PC-3 (cell line): Measurements from ENCODE around the gene SLC2A4RG. TPM values are rescaled to one million over a fixed set of nuclear protein-coding genes. Genes with fewer than 3 reads are reported as not detected.

Experiments
- ATAC-seq: fragments of 200-7000 bp; cut with Tn5 transposase; 2 replicates; pipeline ENCODE4 v1.9.1; 2020; ENCODE audit warnings: mild to moderate bottlenecking, moderate library complexity
- BruUV-seq: library from RNA; stranded (reverse); fragments of 400-500 nt; replicated peaks from 2 replicates; lab custom pipeline; 2021; lab: Mats Ljungman, UMichigan
- CTCF ChIA-PET: fragments of 300-600 bp; sonication (Branson Sonifier 250); formaldehyde crosslinking; loops from one replicate; lab custom pipeline; 2022; ENCODE audit warnings: antibody characterized with exemption; lab: Charles Lee
- POLR2A ChIA-PET: fragments of 300-600 bp; sonication (Branson Sonifier 250); formaldehyde crosslinking; loops from one replicate; lab custom pipeline; 2022; ENCODE audit warnings: antibody characterized with exemption; ENCODE audit not compliant: unreplicated experiment; lab: Charles Lee
- DNase-seq: peaks from one replicate; pipeline ENCODE4 v3.0.0-alpha.2; 2015
- H2AFZ ChIP-seq: fragments of 300-600 bp; sonication (generic); 2 replicates; pipeline ENCODE4 v1.6.0; 2016; ENCODE audit warnings: antibody characterized with exemption, low read length
- H3F3A ChIP-seq: fragments of 300-600 bp; sonication (generic); one replicate; pipeline ENCODE4 v1.6.0; 2017; ENCODE audit warnings: antibody characterized with exemption, low read length, control low read depth, mild to moderate bottlenecking; ENCODE audit not compliant: unreplicated experiment
- H3K27ac ChIP-seq: fragments of 300-600 bp; sonication (generic); 2 replicates; pipeline ENCODE4 v1.5.1; 2016; ENCODE audit warnings: mild to moderate bottlenecking, low read length
- H3K27me3 ChIP-seq: fragments of 300-600 bp; sonication (generic); 2 replicates; pipeline ENCODE4 v1.6.1; 2016; ENCODE audit warnings: low read length, mixed read lengths
- H3K36me3 ChIP-seq: fragments of 300-600 bp; sonication (generic); 2 replicates; pipeline ENCODE4 v1.6.1; 2016; ENCODE audit warnings: low read depth, mixed run types, low read length, mixed read lengths
- H3K4me1 ChIP-seq: fragments of 300-600 bp; sonication (generic); 2 replicates; pipeline ENCODE4 v1.5.1; 2016; ENCODE audit warnings: low read length; ENCODE audit not compliant: insufficient read depth
- H3K4me2 ChIP-seq: fragments of 300-600 bp; sonication (generic); 2 replicates; pipeline ENCODE4 v1.6.0; 2016; ENCODE audit warnings: low read length
- H3K4me3 ChIP-seq: fragments of 300-600 bp; sonication (generic); 2 replicates; pipeline ENCODE4 v1.5.1; 2016; ENCODE audit warnings: mild to moderate bottlenecking, low read length, mixed read lengths
- H3K79me2 ChIP-seq: fragments of 300-600 bp; sonication (generic); 2 replicates; pipeline ENCODE4 v1.6.1; 2017; ENCODE audit warnings: low read length, mixed read lengths
- H3K9ac ChIP-seq: fragments of 300-600 bp; sonication (generic); 2 replicates; pipeline ENCODE4 v1.6.0; 2016; ENCODE audit warnings: mild to moderate bottlenecking, low read length
- H3K9me2 ChIP-seq: fragments of 300-600 bp; sonication (generic); replicated peaks from 2 replicates; pipeline ENCODE4 v1.6.1; 2016; ENCODE audit warnings: mixed run types, low read length, mixed read lengths
- H3K9me3 ChIP-seq: fragments of 300-600 bp; sonication (generic); 2 replicates; pipeline ENCODE4 v1.6.1; 2016; ENCODE audit warnings: low read length, mixed read lengths
- H4K20me1 ChIP-seq: fragments of 300-600 bp; sonication (generic); 2 replicates; pipeline ENCODE4 v1.6.1; 2016; ENCODE audit warnings: low read length, mixed read lengths
- EZH2 ChIP-seq: fragments of 300-600 bp; sonication (generic); IDR thresholded peaks from one replicate; pipeline ENCODE4 v1.6.1; 2017; ENCODE audit warnings: antibody characterized with exemption, mild to moderate bottlenecking, low read length; ENCODE audit not compliant: unreplicated experiment
- EZH2phosphoT487 ChIP-seq: fragments of 300-600 bp; sonication (generic); IDR thresholded peaks from 2 replicates; pipeline ENCODE4 v1.6.1; 2018; ENCODE audit warnings: mild to moderate bottlenecking, antibody characterized with exemption, low read length, borderline replicate concordance
- intact Hi-C: fragments of 100-400 bp; cut with micrococcal nuclease; formaldehyde crosslinking; loops from 2 replicates; pipeline ENCODE4 v1.9.0; 2023
- total RNA-seq: library from RNA; depleted of rRNA; stranded (reverse); fragments of >200 nt; gene quantifications from 2 replicates; pipeline ENCODE4 v1.2.3, GENCODE V29; 2014
- TF ChIP-seq, protein P1 (sequence below): fragments of 300-600 bp; sonication (generic); conservative IDR thresholded peaks from 2 replicates; pipeline ENCODE4 v1.5.1; 2017; ENCODE audit warnings: antibody characterized with exemption, low read depth, mild to moderate bottlenecking, low read length

Gene SLC2A4RG
- total RNA-seq, 1 experiment from 2014 or later: 116 TPM

DNA sequence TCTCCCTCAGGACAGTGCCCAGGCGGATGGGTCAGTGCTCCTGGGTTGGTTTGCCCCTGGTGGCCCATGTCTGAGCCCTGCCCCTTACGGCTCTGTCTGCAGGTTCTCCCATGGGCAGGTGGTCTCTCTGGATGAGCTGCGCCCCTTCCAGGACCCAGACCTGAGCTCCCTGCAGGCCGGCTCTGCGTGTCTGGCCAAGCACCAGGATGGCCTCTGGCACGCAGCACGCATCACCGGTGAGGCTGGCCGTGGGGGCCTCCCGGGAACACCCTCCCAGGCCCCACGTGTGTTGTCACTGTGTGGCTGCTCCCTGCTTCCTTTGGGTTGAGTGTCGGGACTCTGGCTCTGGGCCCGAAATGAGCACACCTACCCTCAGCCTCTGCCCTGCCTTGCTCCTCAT is 6.5 kb upstream of the SLC2A4RG start:
- Histone ChIP-seq H3K9me3 (no peaks in the 10 kb centered on the region), H3K4me1 (no peaks in the 10 kb centered on the region), H3K4me3 (no peak overlapping the region), H3K9ac (no peak overlapping the region), H3K27ac (no peak overlapping the region), H3K79me2 (peaks cover 22% of the 10 kb centered on the region), H3F3A (no peaks in the 10 kb centered on the region), H4K20me1 (no peaks in the 10 kb centered on the region), H2AFZ (no peak overlapping the region), H3K36me3 (no peaks in the 10 kb centered on the region; the same call in 1 of the 2 replicates), H3K9me2 (no peaks in the 10 kb centered on the region), H3K4me2 (no peak overlapping the region), H3K27me3 (no peaks in the 10 kb centered on the region)
- TF ChIP-seq, protein P1, sequence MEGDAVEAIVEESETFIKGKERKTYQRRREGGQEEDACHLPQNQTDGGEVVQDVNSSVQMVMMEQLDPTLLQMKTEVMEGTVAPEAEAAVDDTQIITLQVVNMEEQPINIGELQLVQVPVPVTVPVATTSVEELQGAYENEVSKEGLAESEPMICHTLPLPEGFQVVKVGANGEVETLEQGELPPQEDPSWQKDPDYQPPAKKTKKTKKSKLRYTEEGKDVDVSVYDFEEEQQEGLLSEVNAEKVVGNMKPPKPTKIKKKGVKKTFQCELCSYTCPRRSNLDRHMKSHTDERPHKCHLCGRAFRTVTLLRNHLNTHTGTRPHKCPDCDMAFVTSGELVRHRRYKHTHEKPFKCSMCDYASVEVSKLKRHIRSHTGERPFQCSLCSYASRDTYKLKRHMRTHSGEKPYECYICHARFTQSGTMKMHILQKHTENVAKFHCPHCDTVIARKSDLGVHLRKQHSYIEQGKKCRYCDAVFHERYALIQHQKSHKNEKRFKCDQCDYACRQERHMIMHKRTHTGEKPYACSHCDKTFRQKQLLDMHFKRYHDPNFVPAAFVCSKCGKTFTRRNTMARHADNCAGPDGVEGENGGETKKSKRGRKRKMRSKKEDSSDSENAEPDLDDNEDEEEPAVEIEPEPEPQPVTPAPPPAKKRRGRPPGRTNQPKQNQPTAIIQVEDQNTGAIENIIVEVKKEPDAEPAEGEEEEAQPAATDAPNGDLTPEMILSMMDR: no peak
- no peak for TF ChIP-seq EZH2phosphoT487
- TF ChIP-seq EZH2: no peak
- CTCF ChIA-PET: no interaction called here
- POLR2A ChIA-PET: no interaction called here
- DNase-seq: no peak
- ATAC-seq: no peak
- BruUV-seq: no TSS peak
- intact Hi-C loops: no loop called here

DNA sequence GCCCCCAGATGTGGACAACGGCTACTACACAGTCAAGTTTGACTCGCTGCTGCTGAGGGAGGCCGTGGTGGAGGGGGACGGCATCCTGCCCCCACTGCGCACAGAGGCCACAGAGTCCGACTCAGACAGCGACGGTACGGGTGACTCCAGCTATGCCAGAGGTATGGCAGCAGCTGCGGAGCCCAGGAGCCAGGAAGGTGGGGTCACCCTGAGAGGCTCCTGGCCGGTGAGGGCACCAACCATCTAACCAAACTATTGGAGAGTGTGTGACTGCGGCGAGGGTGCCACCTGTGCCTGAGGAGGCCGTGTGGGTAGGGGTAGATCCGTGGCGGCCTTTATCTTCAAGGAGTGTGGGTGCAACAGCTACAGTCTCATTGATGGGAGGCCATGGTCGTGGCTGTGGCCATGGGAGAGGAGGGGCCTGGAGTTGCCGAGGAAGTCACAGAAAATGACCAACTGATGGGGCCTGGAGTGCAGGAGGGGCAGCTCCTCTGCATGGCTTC is 5.9 kb upstream of the SLC2A4RG start:
- Histone ChIP-seq H3F3A (no peaks in the 10 kb centered on the region), H3K4me1 (no peaks in the 10 kb centered on the region), H3K9me3 (no peaks in the 10 kb centered on the region), H3K79me2 (peaks cover 17% of the 10 kb centered on the region), H3K4me2 (no peak overlapping the region), H3K9me2 (no peaks in the 10 kb centered on the region), H3K4me3 (no peak overlapping the region), H2AFZ (no peak overlapping the region), H3K9ac (no peak overlapping the region), H3K27me3 (no peaks in the 10 kb centered on the region), H4K20me1 (no peaks in the 10 kb centered on the region), H3K27ac (no peak overlapping the region), H3K36me3 (no peaks in the 10 kb centered on the region; the same call in 1 of the 2 replicates)
- TF ChIP-seq, protein P1: no peak
- TF ChIP-seq EZH2 (no peak), EZH2phosphoT487 (no peak)
- DNase-seq (no peak), ATAC-seq (no peak)
- ChIA-PET POLR2A (no interaction called here), CTCF (no interaction called here)
- no TSS peak for BruUV-seq
- intact Hi-C loops: no loop called here

DNA sequence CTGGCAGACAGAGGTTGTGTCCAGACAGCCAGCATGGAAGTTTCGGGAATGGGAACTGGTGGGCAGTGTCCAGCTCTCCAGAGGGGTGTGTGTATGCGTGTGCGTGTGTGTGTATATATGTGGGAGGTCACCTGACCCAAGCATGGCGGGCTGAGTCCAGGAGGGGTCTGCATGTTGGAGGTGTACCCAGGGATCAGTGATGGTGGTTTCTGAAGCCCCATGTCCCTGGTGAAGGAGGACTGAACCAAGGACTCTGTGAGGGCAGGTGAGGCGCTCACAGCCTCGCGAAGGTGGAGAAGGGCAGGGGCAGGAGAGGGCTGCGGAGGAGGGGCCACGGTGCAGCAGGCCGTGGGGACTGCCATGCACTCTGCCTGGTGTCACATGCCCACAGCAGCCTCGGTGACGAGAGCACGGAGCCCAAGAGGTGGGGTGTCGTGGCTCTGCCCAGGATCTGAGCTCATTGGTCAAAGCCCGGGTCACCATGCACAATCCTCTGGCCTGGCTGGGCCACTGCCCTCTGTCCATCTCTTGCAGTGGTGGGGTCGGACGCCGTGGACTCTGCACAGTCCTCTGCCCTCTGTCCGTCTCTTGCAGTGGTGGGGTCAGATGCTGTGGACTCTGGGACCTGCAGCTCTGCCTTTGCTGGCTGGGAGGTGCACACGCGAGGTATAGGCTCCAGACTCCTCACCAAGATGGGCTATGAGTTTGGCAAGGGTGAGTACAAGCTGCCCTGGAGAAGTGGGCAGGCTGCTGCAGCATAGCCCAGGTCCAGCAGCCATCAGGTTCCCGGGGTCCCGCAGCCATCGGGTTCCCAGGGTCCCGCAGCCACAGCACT is 5.2 kb upstream of the SLC2A4RG start:
- Histone ChIP-seq H3K9ac (no peak overlapping the region), H4K20me1 (no peaks in the 10 kb centered on the region), H3K4me1 (no peaks in the 10 kb centered on the region), H3K79me2 (peaks cover 14% of the 10 kb centered on the region; the same call in 1 of the 2 replicates), H3K4me3 (no peak overlapping the region), H2AFZ (no peak overlapping the region), H3K9me3 (no peaks in the 10 kb centered on the region), H3K9me2 (no peaks in the 10 kb centered on the region), H3K27me3 (no peaks in the 10 kb centered on the region), H3K4me2 (no peak overlapping the region), H3F3A (no peaks in the 10 kb centered on the region), H3K36me3 (no peaks in the 10 kb centered on the region; the same call in 1 of the 2 replicates), H3K27ac (no peak overlapping the region)
- intact Hi-C loops: no loop called here
- no peak for ATAC-seq
- no TSS peak for BruUV-seq
- no peak for DNase-seq
- POLR2A ChIA-PET: no interaction called here
- TF ChIP-seq EZH2 (no peak), EZH2phosphoT487 (no peak)
- TF ChIP-seq, protein P1: no peak
- CTCF ChIA-PET: no interaction called here
